Osteoblast (primary cell): ENCODE measurements around the gene PHOX2A. TPM values are rescaled to one million over a fixed set of nuclear protein-coding genes. Genes with fewer than 3 reads are reported as not detected.
"Not testable (repeated sequence)": the region's sequence is repeated elsewhere in the genome, so short reads cannot be mapped to it uniquely, and the experiment has no call there.

Experiments used
- DNase-seq: peaks from one replicate; pipeline ENCODE4 v3.0.0; 2011; ENCODE audit warnings: low spot score, mixed read lengths; ENCODE audit not compliant: insufficient read length; ENCODE audit errors: missing footprints
- H2AFZ ChIP-seq: 2 replicates; pipeline ENCODE4 v1.6.0; 2011; ENCODE audit warnings: mild to moderate bottlenecking, low read length
- H3K27ac ChIP-seq: 2 replicates; pipeline ENCODE4 v1.5.1; 2011; ENCODE audit warnings: mild to moderate bottlenecking, low read depth, low read length, moderate library complexity
- H3K27me3 ChIP-seq: 2 replicates; pipeline ENCODE4 v1.6.0; 2012; ENCODE audit warnings: mild to moderate bottlenecking, control low read depth, inconsistent platforms, low read length, moderate library complexity; ENCODE audit not compliant: insufficient read depth
- H3K36me3 ChIP-seq: 2 replicates; pipeline ENCODE4 v1.5.1; 2011; ENCODE audit warnings: mild to moderate bottlenecking, low read length, control low read depth, moderate library complexity; ENCODE audit not compliant: insufficient read depth
- H3K4me1 ChIP-seq: 2 replicates; pipeline ENCODE4 v1.5.1; 2011; ENCODE audit warnings: mild to moderate bottlenecking, low read length, control low read depth, moderate library complexity; ENCODE audit not compliant: insufficient read depth
- H3K4me2 ChIP-seq: 2 replicates; pipeline ENCODE4 v1.6.0; 2011; ENCODE audit warnings: mild to moderate bottlenecking, low read length; ENCODE audit not compliant: insufficient read depth
- H3K4me3 ChIP-seq: fragments of 200-600 bp; sonication (generic); 3 replicates; pipeline ENCODE4 v1.5.1; 2012; ENCODE audit warnings: mild to moderate bottlenecking, low read length, inconsistent platforms; ENCODE audit not compliant: insufficient read depth
- H3K79me2 ChIP-seq: 2 replicates; pipeline ENCODE4 v1.6.0; 2012; ENCODE audit warnings: mild to moderate bottlenecking, low read length, control low read depth, inconsistent platforms; ENCODE audit not compliant: insufficient read depth
- H3K9me3 ChIP-seq: 2 replicates; pipeline ENCODE4 v1.5.1; 2011; ENCODE audit warnings: low read depth, low read length, control low read depth
- H4K20me1 ChIP-seq: 2 replicates; pipeline ENCODE4 v1.6.0; 2012; ENCODE audit warnings: mild to moderate bottlenecking, low read length, control low read depth; ENCODE audit not compliant: insufficient read depth
- CTCF ChIP-seq: IDR thresholded peaks from 2 replicates; pipeline ENCODE4 v1.5.1; 2011; ENCODE audit warnings: mild to moderate bottlenecking, low read depth, low read length, moderate library complexity; ENCODE audit errors: extremely low read depth
- total RNA-seq: library from RNA; depleted of rRNA; stranded (reverse); fragments of >200 nt; gene quantifications from 2 replicates; pipeline ENCODE4 v1.2.3, GENCODE V29; 2012

Gene PHOX2A
- total RNA-seq, 1 donor = not detected

DNA sequence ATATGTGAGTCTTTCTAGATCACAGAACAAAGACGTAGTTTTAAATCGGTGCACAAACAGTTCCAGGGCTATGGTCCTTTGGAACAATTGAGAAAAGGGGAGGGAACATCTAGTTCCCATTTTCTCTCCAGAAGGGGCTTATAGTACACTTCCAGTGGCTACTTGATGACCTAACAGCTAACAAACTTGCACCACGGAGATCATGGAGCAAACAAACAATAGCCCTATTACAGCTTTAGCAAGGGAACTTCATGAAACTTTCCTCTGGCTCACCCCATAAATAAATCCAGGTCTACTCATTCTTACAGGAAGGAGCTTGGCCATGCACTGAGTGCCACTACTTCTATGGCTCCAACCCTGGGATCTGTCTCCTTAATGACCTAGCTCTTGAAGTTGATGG is 35.7 kb downstream of the PHOX2A start:
- Histone ChIP-seq H3K4me1 (no peaks in the 10 kb centered on the region), H3K27ac (no peak overlapping the region), H3K4me2 (no peak overlapping the region), H3K4me3 (no peak overlapping the region), H3K9me3 (no peaks in the 10 kb centered on the region), H2AFZ (no peak overlapping the region), H4K20me1 (no peaks in the 10 kb centered on the region), H3K27me3 (no peaks in the 10 kb centered on the region), H3K79me2 (no peaks in the 10 kb centered on the region), H3K36me3 (no peaks in the 10 kb centered on the region)
- DNase-seq = no peak
- no peak for TF ChIP-seq CTCF

GRCh38 chr11:72206794-72207193 is 37.2 kb downstream of the PHOX2A start:
- not testable (repeated sequence) for H2AFZ ChIP-seq, H3K27ac ChIP-seq

DNA sequence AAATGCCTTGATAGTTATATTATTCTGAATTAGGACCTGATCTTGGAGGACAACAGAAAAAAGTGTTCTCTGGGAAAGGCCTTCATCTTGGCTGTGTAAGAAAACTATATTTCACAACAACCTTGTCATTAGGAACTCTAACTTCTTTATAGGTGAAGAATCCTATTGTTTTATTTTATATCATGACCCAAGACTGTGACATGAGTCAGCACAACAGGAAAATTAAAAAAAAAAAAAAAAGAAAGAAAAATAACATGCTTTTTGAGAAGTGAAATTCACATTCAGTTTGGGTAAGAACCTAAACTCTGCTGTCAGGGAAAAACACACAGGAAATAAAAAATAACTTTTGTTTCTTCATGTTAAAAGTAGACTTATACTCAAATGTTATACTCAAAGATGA is 39.1 kb downstream of the PHOX2A start:
- Histone ChIP-seq H2AFZ (no peak overlapping the region), H3K27me3 (no peaks in the 10 kb centered on the region), H3K36me3 (no peaks in the 10 kb centered on the region), H3K9me3 (no peaks in the 10 kb centered on the region), H4K20me1 (no peaks in the 10 kb centered on the region), H3K79me2 (no peaks in the 10 kb centered on the region), H3K4me1 (no peaks in the 10 kb centered on the region), H3K4me3 (no peak overlapping the region), H3K4me2 (no peak overlapping the region), H3K27ac (no peak overlapping the region)
- TF ChIP-seq CTCF = no peak
- peak; percentile 36 for DNase-seq

More at GRCh38 chr11:72206794-72207193, 37.2 kb downstream of the PHOX2A start:
- not testable (repeated sequence) for H3K36me3 ChIP-seq, H3K4me1 ChIP-seq, DNase-seq, H4K20me1 ChIP-seq, H3K4me3 ChIP-seq, H3K9me3 ChIP-seq, H3K27me3 ChIP-seq, H3K79me2 ChIP-seq, H3K4me2 ChIP-seq

GRCh38 chr11:72203163-72203562 is 40.8 kb downstream of the PHOX2A start:
- no peak overlapping the region for H3K27ac ChIP-seq
- no peak overlapping the region for H2AFZ ChIP-seq
- H3K9me3 ChIP-seq = no peaks in the 10 kb centered on the region
- no peak for DNase-seq
- no peak overlapping the region for H3K4me2 ChIP-seq
- H4K20me1 ChIP-seq = no peaks in the 10 kb centered on the region
- no peak overlapping the region for H3K4me3 ChIP-seq
- no peaks in the 10 kb centered on the region for H3K4me1 ChIP-seq
- no peak for TF ChIP-seq CTCF
- no peaks in the 10 kb centered on the region for H3K36me3 ChIP-seq
- no peaks in the 10 kb centered on the region for H3K27me3 ChIP-seq
- no peaks in the 10 kb centered on the region for H3K79me2 ChIP-seq

- Histone ChIP-seq H4K20me1 (no peaks in the 10 kb centered on the region), H3K36me3 (no peaks in the 10 kb centered on the region), H3K4me3 (no peak overlapping the region), H3K79me2 (no peaks in the 10 kb centered on the region), H3K4me2 (no peak overlapping the region), H3K27ac (no peak overlapping the region), H3K27me3 (no peaks in the 10 kb centered on the region), H3K9me3 (no peaks in the 10 kb centered on the region), H2AFZ (no peak overlapping the region), H3K4me1 (no peaks in the 10 kb centered on the region)
- no peak for TF ChIP-seq CTCF
- DNase-seq = no peak
These were observed 41.4 kb downstream of the PHOX2A start for GRCh38 chr11:72202571-72202970.

- not testable (repeated sequence) for H3K27me3 ChIP-seq
These were observed 42.5 kb downstream of the PHOX2A start for GRCh38 chr11:72201445-72201844.

More at GRCh38 chr11:72201445-72201844, 42.5 kb downstream of the PHOX2A start:
- H3K36me3 ChIP-seq, H4K20me1 ChIP-seq, H3K79me2 ChIP-seq, H3K4me1 ChIP-seq, H3K27ac ChIP-seq, H2AFZ ChIP-seq, H3K4me3 ChIP-seq, H3K4me2 ChIP-seq, DNase-seq, H3K9me3 ChIP-seq: not testable (repeated sequence)
